Measurements from ENCODE around the gene COL4A5.

GRCh38 chrX:108437349-108438109 is 2.1 kb upstream of the COL4A5 start:
- TF ChIP-seq CTCF (IDR thresholded peaks at IDR 0.05; ENCODE audit: low read depth, low read length, missing input control), result no peak
- no peak for TF ChIP-seq ATF3 (IDR thresholded peaks at IDR 0.05)
- no peak for TF ChIP-seq HNF4A (conservative IDR thresholded peaks at IDR 0.05)
- no peak for TF ChIP-seq REST (IDR thresholded peaks at IDR 0.05)
- TF ChIP-seq JUND (IDR thresholded peaks at IDR 0.05), result no peak
- no peak for TF ChIP-seq TAF1 (conservative IDR thresholded peaks at IDR 0.05)
